Sigmoid colon (tissue), 7 donors: ENCODE measurements around the gene MRPL50. TPM values are rescaled to one million over a fixed set of nuclear protein-coding genes. Genes with fewer than 3 reads are reported as not detected.

Experiments
- DNase-seq: peaks from one replicate; pipeline ENCODE4 v3.0.0-alpha.2; 2019
- H3K27ac ChIP-seq, 4 donors: fragments of 200-600 bp; sonication (generic); one replicate each; pipeline ENCODE4 v1.5.1; 2016 to 2019; ENCODE audit warnings: mild to moderate bottlenecking in 1 of 4
- H3K27me3 ChIP-seq, 3 donors: fragments of 200-600 bp; sonication (generic); one replicate each; pipeline ENCODE4 v1.5.1; 2019; ENCODE audit warnings: mild to moderate bottlenecking in 1 of 3
- H3K36me3 ChIP-seq, 4 donors: fragments of 200-600 bp; sonication (generic); one replicate each; pipeline ENCODE4 v1.5.1; 2016 to 2019
- H3K4me1 ChIP-seq, 4 donors: fragments of 200-600 bp; sonication (generic); one replicate each; pipeline ENCODE4 v1.5.1; 2017 to 2019
- H3K4me3 ChIP-seq, 4 donors: fragments of 200-600 bp; sonication (generic); one replicate each; pipeline ENCODE4 v1.5.1; 2017 to 2019; ENCODE audit warnings: mild to moderate bottlenecking in 2 of 4, moderate library complexity in 1 of 4
- H3K9me3 ChIP-seq, 4 donors: fragments of 200-600 bp in 3 of 4; sonication (generic) in 3 of 4; one replicate each; pipeline versions ENCODE4 v1.5.1 to v1.6.1; 2013 to 2019
- EP300 ChIP-seq, 4 donors: sonication (generic); formaldehyde crosslinking; IDR thresholded peaks; one replicate each; pipeline ENCODE4 v1.6.1; 2017; ENCODE audit warnings: antibody characterized with exemption in 4 of 4
- POLR2A ChIP-seq, 2 donors: fragments of 450-650 bp; IDR thresholded peaks; one replicate each; pipeline ENCODE4 v1.6.1; 2016; ENCODE audit warnings: antibody characterized with exemption in 2 of 2, mild to moderate bottlenecking in 2 of 2, moderate library complexity in 2 of 2
- POLR2AphosphoS5 ChIP-seq, 4 donors: sonication (generic); formaldehyde crosslinking; IDR thresholded peaks; one replicate each; pipeline ENCODE4 v1.6.1; 2017; ENCODE audit warnings: antibody characterized with exemption in 4 of 4
- WGBS, 2 donors: extraction: QIAGEN DNeasy Blood & Tissue Kit; methylation state at CpG; one replicate each; pipeline ENCODE4 v1.1.7; 2013; 5-methylcytosine and 5-hydroxymethylcytosine counted together
- intact Hi-C: fragments of 100-400 bp; cut with DNase I; formaldehyde crosslinking; loops from one replicate; pipeline ENCODE4 v1.15.1; 2023
- polyA plus RNA-seq, 3 donors: library from polyadenylated mRNA; stranded (reverse); fragments of 200-250 nt; gene quantifications; one replicate each; pipeline ENCODE4 v1.2.3, GENCODE V29; 2013
- total RNA-seq, 4 donors: library from RNA; depleted of rRNA; stranded (reverse); fragments of >200 nt; gene quantifications; one replicate each; pipeline ENCODE4 v1.1.0, GENCODE V29; 2016
- TF ChIP-seq, protein P1 (sequence below), 4 experiments: fragments of 450-650 bp in 3 of 4; fragments of 200-600 bp in 1 of 4; IDR thresholded peaks; one replicate each; pipeline ENCODE4 v1.5.1; 2016 to 2019; ENCODE audit warnings: antibody characterized with exemption in 4 of 4, mild to moderate bottlenecking in 3 of 4, moderate library complexity in 2 of 4
- donor health status: healthy with polysubstance abuse.
- donor health status: Bipolar disorder and iron deficiency.
- donor health status: healthy.

The MRPL50 gene
- total and polyA plus RNA-seq, 7 donors, result 5.4 to 15.3 (median 10.0) TPM

- Histone ChIP-seq H3K9me3 (peaks cover 38 to 89% (median 60%) of the 10 kb centered on the region in 4 donors), H3K27ac (no peak overlapping the region), H3K27me3 (no peaks in the 10 kb centered on the region), H3K4me1 (no peaks in the 10 kb centered on the region), H3K36me3 (peaks cover 41 to 67% (median 62%) of the 10 kb centered on the region in 4 donors), H3K4me3 (no peak overlapping the region)
- intact Hi-C loops, result no loop called here
- WGBS, 2 donors, result 97 to 99% methylated on average over 5 of the region's 5 CpGs
- no peak for DNase-seq
- TF ChIP-seq EP300 (IDR thresholded peaks at IDR 0.05) (no peak), POLR2A (IDR thresholded peaks at IDR 0.05) (no peak), POLR2AphosphoS5 (IDR thresholded peaks at IDR 0.05) (no peak)
- TF ChIP-seq, protein P1, sequence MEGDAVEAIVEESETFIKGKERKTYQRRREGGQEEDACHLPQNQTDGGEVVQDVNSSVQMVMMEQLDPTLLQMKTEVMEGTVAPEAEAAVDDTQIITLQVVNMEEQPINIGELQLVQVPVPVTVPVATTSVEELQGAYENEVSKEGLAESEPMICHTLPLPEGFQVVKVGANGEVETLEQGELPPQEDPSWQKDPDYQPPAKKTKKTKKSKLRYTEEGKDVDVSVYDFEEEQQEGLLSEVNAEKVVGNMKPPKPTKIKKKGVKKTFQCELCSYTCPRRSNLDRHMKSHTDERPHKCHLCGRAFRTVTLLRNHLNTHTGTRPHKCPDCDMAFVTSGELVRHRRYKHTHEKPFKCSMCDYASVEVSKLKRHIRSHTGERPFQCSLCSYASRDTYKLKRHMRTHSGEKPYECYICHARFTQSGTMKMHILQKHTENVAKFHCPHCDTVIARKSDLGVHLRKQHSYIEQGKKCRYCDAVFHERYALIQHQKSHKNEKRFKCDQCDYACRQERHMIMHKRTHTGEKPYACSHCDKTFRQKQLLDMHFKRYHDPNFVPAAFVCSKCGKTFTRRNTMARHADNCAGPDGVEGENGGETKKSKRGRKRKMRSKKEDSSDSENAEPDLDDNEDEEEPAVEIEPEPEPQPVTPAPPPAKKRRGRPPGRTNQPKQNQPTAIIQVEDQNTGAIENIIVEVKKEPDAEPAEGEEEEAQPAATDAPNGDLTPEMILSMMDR (IDR thresholded peaks at IDR 0.05), result no peak
Measured at GRCh38 chr9:101408374-101409078, 10.1 kb upstream of the MRPL50 start.

DNA sequence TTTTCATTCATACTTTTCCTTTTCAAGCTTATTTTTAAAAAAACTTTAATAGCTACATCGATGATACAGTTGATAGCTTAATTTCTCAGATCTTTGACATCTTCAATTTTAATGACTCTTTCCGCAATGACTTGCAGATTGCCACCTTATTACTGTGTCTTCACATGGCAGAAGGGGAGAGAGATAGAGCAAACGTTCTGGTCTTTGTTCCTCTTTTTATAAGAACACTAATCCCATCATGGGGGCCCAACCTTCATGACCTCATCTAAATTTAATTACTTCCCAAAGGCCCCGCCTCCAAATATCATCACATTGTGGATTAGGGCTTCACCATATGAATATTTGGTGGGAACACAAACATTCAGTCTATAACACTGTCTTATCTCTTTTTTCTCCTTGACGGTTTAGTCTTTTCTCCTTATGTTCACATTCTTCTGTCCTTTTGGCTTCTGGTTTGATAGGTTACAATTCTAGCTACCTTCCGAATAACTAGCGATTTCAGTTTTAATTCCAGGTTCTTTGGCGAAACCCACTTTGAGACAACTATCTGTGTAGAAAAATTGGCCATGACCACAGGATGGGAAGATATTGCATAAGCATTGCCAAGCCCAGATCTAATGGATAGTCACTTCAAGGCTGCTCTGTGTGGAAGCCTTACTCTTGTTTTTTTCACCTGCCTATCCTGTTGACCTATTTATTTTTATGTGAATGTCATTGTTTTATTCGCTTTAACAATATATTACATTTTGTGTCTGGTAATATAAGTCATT lies 5.3 kb upstream of the MRPL50 start:
- Histone ChIP-seq H3K4me3 (no peak overlapping the region), H3K27me3 (no peaks in the 10 kb centered on the region), H3K36me3 (peaks cover 48 to 88% (median 79%) of the 10 kb centered on the region in 4 donors), H3K4me1 (peaks cover 0 to 27% (median 17%) of the 10 kb centered on the region in 4 donors), H3K9me3 (peaks cover 15 to 43% (median 25%) of the 10 kb centered on the region in 4 donors), H3K27ac (no peak overlapping the region)
- DNase-seq, result no peak
- WGBS, 2 donors, result 92 to 93% methylated on average over 9 of the region's 9 CpGs
- intact Hi-C loops, result no loop called here
- TF ChIP-seq POLR2AphosphoS5 (IDR thresholded peaks at IDR 0.05) (no peak), EP300 (IDR thresholded peaks at IDR 0.05) (no peak), POLR2A (IDR thresholded peaks at IDR 0.05) (no peak)
- TF ChIP-seq, protein P1 (IDR thresholded peaks at IDR 0.05), result no peak

- Histone ChIP-seq H3K27me3 (no peaks in the 10 kb centered on the region), H3K9me3 (peaks cover 0 to 9% (median 4%) of the 10 kb centered on the region in 4 donors), H3K4me1 (peaks cover 0 to 50% (median 36%) of the 10 kb centered on the region in 4 donors), H3K36me3 (peaks cover 30 to 53% (median 44%) of the 10 kb centered on the region in 4 donors), H3K4me3 (peak overlapping the region in 2 of 4 donors; percentile 76 to 77), H3K27ac (peak overlapping the region in 2 of 4 donors; percentile 88 to 92)
- TF ChIP-seq EP300 (IDR thresholded peaks at IDR 0.05), result peak in 1 of 4 donors; percentile 3
- TF ChIP-seq POLR2AphosphoS5 (IDR thresholded peaks at IDR 0.05), result peak in 1 of 4 donors; percentile 17
- TF ChIP-seq POLR2A (IDR thresholded peaks at IDR 0.05), result no peak
- TF ChIP-seq, protein P1 (IDR thresholded peaks at IDR 0.05), result no peak
- intact Hi-C loops, result loop anchor here (2.0 kb wide), 1 partner anchor 39 kb away; no protein-coding TSS in a partner anchor
- 63% methylated on average over 5 of the region's 5 CpGs for WGBS, 2 donors
- no peak for DNase-seq
Measured at GRCh38 chr9:101400120-101400519, 1.7 kb upstream of the MRPL50 start.

GRCh38 chr9:101399643-101399970 lies 1.2 kb upstream of the MRPL50 start:
- intact Hi-C loops, result loop anchor here (5.0 kb wide), 1 partner anchor 1577 kb away; the partner anchor contains the start of gene NR4A3
- Histone ChIP-seq H3K9me3 (peaks cover 0 to 5% (median 2%) of the 10 kb centered on the region in 4 donors), H3K27ac (peak overlapping the region; percentile 82 to 92 (median 88)), H3K36me3 (peaks cover 25 to 48% (median 40%) of the 10 kb centered on the region in 4 donors), H3K4me3 (peak overlapping the region; percentile 57 to 77 (median 66)), H3K4me1 (peaks cover 0 to 50% (median 37%) of the 10 kb centered on the region in 4 donors), H3K27me3 (no peaks in the 10 kb centered on the region)
- TF ChIP-seq POLR2AphosphoS5 (IDR thresholded peaks at IDR 0.05), result no peak
- no peak for TF ChIP-seq POLR2A (IDR thresholded peaks at IDR 0.05)
- TF ChIP-seq, protein P1 (IDR thresholded peaks at IDR 0.05), result no peak
- WGBS, 2 donors, result 3 to 8% methylated on average over 2 of the region's 2 CpGs
- no peak for DNase-seq
